Suprapubic skin (tissue), 3 donors: ENCODE results near the gene UBR1.

ENCODE experiments used
- CTCF ChIP-seq, 2 donors: fragments of 200-600 bp in 1 of 2; fragments of 450-650 bp in 1 of 2; sonication (generic) in 1 of 2; IDR thresholded peaks; one replicate each; pipeline ENCODE4 v1.5.1; 2016 to 2019; ENCODE audit warnings: antibody characterized with exemption in 2 of 2, mild to moderate bottlenecking in 1 of 2, moderate library complexity in 1 of 2
- EP300 ChIP-seq: sonication (generic); formaldehyde crosslinking; IDR thresholded peaks from one replicate; pipeline ENCODE4 v1.6.1; 2017; ENCODE audit warnings: antibody characterized with exemption
- POLR2A ChIP-seq, 2 donors: fragments of 450-650 bp; IDR thresholded peaks; one replicate each; pipeline ENCODE4 v1.6.1; 2017; ENCODE audit warnings: antibody characterized with exemption in 2 of 2, mild to moderate bottlenecking in 2 of 2, moderate library complexity in 2 of 2

- no peak for TF ChIP-seq CTCF (IDR thresholded peaks at IDR 0.05)
- no peak for TF ChIP-seq POLR2A (IDR thresholded peaks at IDR 0.05)
- TF ChIP-seq EP300 = no peak
Measured at GRCh38 chr15:43025150-43025549, 80.7 kb downstream of the UBR1 start.
